GM23248 (cell line): ENCODE measurements around the gene MBTPS2. TPM values are rescaled to one million over a fixed set of nuclear protein-coding genes. Genes with fewer than 3 reads are reported as not detected.

Experiments
- DNase-seq: peaks from one replicate; pipeline ENCODE4 v3.0.0-alpha.2; 2015
- H2AFZ ChIP-seq: fragments of 200-600 bp; sonication (generic); 2 replicates; pipeline ENCODE4 v1.6.1; 2016; ENCODE audit warnings: antibody characterized with exemption
- H3F3A ChIP-seq: fragments of 200-600 bp; sonication (generic); 2 replicates; pipeline ENCODE4 v1.6.1; 2016; ENCODE audit warnings: mild to moderate bottlenecking, antibody characterized with exemption, mixed run types; ENCODE audit not compliant: insufficient read depth
- H3K27ac ChIP-seq: fragments of 200-600 bp; sonication (generic); 2 replicates; pipeline ENCODE4 v1.5.1; 2016; ENCODE audit warnings: mild to moderate bottlenecking
- H3K27me3 ChIP-seq: fragments of 200-600 bp; sonication (generic); replicated peaks from 2 replicates; pipeline ENCODE4 v1.6.1; 2016; ENCODE audit warnings: mild to moderate bottlenecking; ENCODE audit not compliant: insufficient read depth
- H3K36me3 ChIP-seq: fragments of 200-600 bp; sonication (generic); 2 replicates; pipeline ENCODE4 v1.6.1; 2016; ENCODE audit warnings: low read depth, mild to moderate bottlenecking
- H3K4me1 ChIP-seq: fragments of 200-600 bp; sonication (generic); 2 replicates; pipeline ENCODE4 v1.6.1; 2016; ENCODE audit warnings: mild to moderate bottlenecking; ENCODE audit not compliant: insufficient read depth
- H3K4me2 ChIP-seq: fragments of 200-600 bp; sonication (generic); one replicate; pipeline ENCODE4 v1.6.1; 2016; ENCODE audit warnings: mild to moderate bottlenecking; ENCODE audit not compliant: unreplicated experiment
- H3K4me3 ChIP-seq: fragments of 200-600 bp; sonication (generic); 2 replicates; pipeline ENCODE4 v1.5.1; 2016; ENCODE audit warnings: mild to moderate bottlenecking
- H3K79me2 ChIP-seq: fragments of 200-600 bp; sonication (generic); 2 replicates; pipeline ENCODE4 v1.6.1; 2016; ENCODE audit warnings: mild to moderate bottlenecking; ENCODE audit not compliant: insufficient read depth
- H3K9ac ChIP-seq: fragments of 200-600 bp; sonication (generic); 2 replicates; pipeline ENCODE4 v1.6.1; 2016; ENCODE audit warnings: mild to moderate bottlenecking
- H3K9me2 ChIP-seq: fragments of 200-600 bp; sonication (generic); 2 replicates; pipeline ENCODE4 v1.6.1; 2016; ENCODE audit warnings: mixed run types, mild to moderate bottlenecking, moderate library complexity; ENCODE audit not compliant: insufficient read depth
- H3K9me3 ChIP-seq: fragments of 200-600 bp; sonication (generic); one replicate; pipeline ENCODE4 v1.6.1; 2017; ENCODE audit warnings: low read depth
- H4K20me1 ChIP-seq: fragments of 200-600 bp; sonication (generic); 2 replicates; pipeline ENCODE4 v1.6.0; 2016; ENCODE audit not compliant: insufficient read depth
- EZH2 ChIP-seq: fragments of 200-600 bp; sonication (generic); IDR thresholded peaks from 2 replicates; pipeline ENCODE4 v1.6.1; 2018; ENCODE audit warnings: antibody characterized with exemption, mild to moderate bottlenecking; ENCODE audit not compliant: insufficient read depth, poor library complexity, severe bottlenecking
- EZH2phosphoT487 ChIP-seq: fragments of 200-600 bp; sonication (generic); IDR thresholded peaks from 2 replicates; pipeline ENCODE4 v1.6.1; 2018; ENCODE audit warnings: antibody characterized with exemption, moderate library complexity, mild to moderate bottlenecking, low read depth; ENCODE audit not compliant: insufficient read depth
- WGBS, 2 experiments: methylation state at CpG; one replicate each; pipeline ENCODE4 v1.1.6; 2015 to 2017; ENCODE audit warnings: low lambda C conversion rate in 2 of 2, low coverage in 1 of 2; ENCODE audit errors: missing lambda C conversion rate in 2 of 2; 5-methylcytosine and 5-hydroxymethylcytosine counted together
- in situ Hi-C: fragments of 300-500 bp; cut with MboI; formaldehyde crosslinking; loops from 2 replicates; pipeline ENCODE4 v1.15.0; 2020
- polyA plus RNA-seq: library from polyadenylated mRNA; unstranded; fragments of >200 nt; fragmentation: Nextera tagmentation; extraction: Ambion mirVana; gene quantifications from 2 replicates; pipeline ENCODE4 v1.2.1, GENCODE V29; 2016
- total RNA-seq: library from RNA; depleted of rRNA; stranded (reverse); fragments of >200 nt; shearing (Covaris generic); gene quantifications from 2 replicates; pipeline ENCODE4 v1.2.3, GENCODE V29; 2014; rRNA removed

Gene MBTPS2
- 9.2 and 11.7 TPM in 2 replicates for total RNA-seq
- 24.0 and 25.5 TPM in 2 replicates for polyA plus RNA-seq

GRCh38 chrX:21839334-21840192 lies at the start of gene MBTPS2:
Gene MBTPS2, plus strand, starts transcription at chrX:21839617. Its CDS starts 118 bp downstream, at chrX:21839735.
- Histone ChIP-seq H3K27me3 (no peaks in the 10 kb centered on the region), H3K4me2 (peak within 1 kb of the TSS; percentile 78), H3K79me2 (peaks cover 24% of the 10 kb centered on the region), H3K27ac (peak within 1 kb of the TSS; percentile 77), H3K9me2 (no peaks in the 10 kb centered on the region), H4K20me1 (no peaks in the 10 kb centered on the region), H3K36me3 (0 out of 2 replicates have a peak, but pooled peaks cover 2% of the 10 kb centered on the region), H2AFZ (peak within 1 kb of the TSS; percentile 95), H3K4me1 (peaks cover 4% of the 10 kb centered on the region; the same call in 1 of the 2 replicates), H3F3A (no peaks in the 10 kb centered on the region), H3K9me3 (no peaks in the 10 kb centered on the region), H3K9ac (peak within 1 kb of the TSS; percentile 97), H3K4me3 (peak within 1 kb of the TSS; percentile 86)
- DNase-seq, result peak; percentile 82
- no peak for TF ChIP-seq EZH2
- TF ChIP-seq EZH2phosphoT487, result no peak
- WGBS, 2 experiments, result 0 to 1% methylated on average over 23 to 34 of the region's 61 CpGs
- in situ Hi-C loops, result no loop called here

GRCh38 chrX:21798677-21799219 lies 40.7 kb upstream of the MBTPS2 start:
- DNase-seq, result peak; percentile 9
- Histone ChIP-seq H3K4me2 (no peak overlapping the region), H3K36me3 (no peaks in the 10 kb centered on the region), H3K4me3 (no peak overlapping the region), H3K9me2 (no peaks in the 10 kb centered on the region), H3F3A (no peaks in the 10 kb centered on the region), H3K79me2 (no peaks in the 10 kb centered on the region), H4K20me1 (no peaks in the 10 kb centered on the region), H2AFZ (no peak overlapping the region), H3K27me3 (no peaks in the 10 kb centered on the region), H3K9ac (no peak overlapping the region), H3K4me1 (no peaks in the 10 kb centered on the region), H3K9me3 (no peaks in the 10 kb centered on the region), H3K27ac (no peak overlapping the region)
- TF ChIP-seq EZH2, result no peak
- TF ChIP-seq EZH2phosphoT487, result no peak
- 82 to 100% methylated on average over 5 to 6 of the region's 6 CpGs for WGBS, 2 experiments
- in situ Hi-C loops, result no loop called here

- in situ Hi-C loops, result no loop called here
- H4K20me1 ChIP-seq, result no peaks in the 10 kb centered on the region
- H3K4me3 ChIP-seq, result no peak overlapping the region
- H3K79me2 ChIP-seq, result no peaks in the 10 kb centered on the region
- H3K4me2 ChIP-seq, result no peak overlapping the region
- no peak for DNase-seq
- no peak overlapping the region for H3K27ac ChIP-seq
- H2AFZ ChIP-seq, result no peak overlapping the region
- no peaks in the 10 kb centered on the region for H3K36me3 ChIP-seq
- H3F3A ChIP-seq, result no peaks in the 10 kb centered on the region
- WGBS, 2 experiments, result 71 to 76% methylated on average over 6 of the region's 6 CpGs
- TF ChIP-seq EZH2phosphoT487 (no peak), EZH2 (no peak)
- no peaks in the 10 kb centered on the region for H3K9me3 ChIP-seq
- H3K4me1 ChIP-seq, result no peaks in the 10 kb centered on the region
- no peak overlapping the region for H3K9ac ChIP-seq
- no peaks in the 10 kb centered on the region for H3K27me3 ChIP-seq
- H3K9me2 ChIP-seq, result no peaks in the 10 kb centered on the region
Observed at GRCh38 chrX:21799767-21800166, 39.6 kb upstream of the MBTPS2 start.

GRCh38 chrX:21800344-21800770 lies 39.1 kb upstream of the MBTPS2 start:
- in situ Hi-C loops, result no loop called here
- no peaks in the 10 kb centered on the region for H4K20me1 ChIP-seq
- no peaks in the 10 kb centered on the region for H3K4me1 ChIP-seq
- H3K27me3 ChIP-seq, result no peaks in the 10 kb centered on the region
- H3K4me3 ChIP-seq, result no peak overlapping the region
- no peaks in the 10 kb centered on the region for H3F3A ChIP-seq
- no peaks in the 10 kb centered on the region for H3K79me2 ChIP-seq
- no peak for TF ChIP-seq EZH2phosphoT487
- no peak for TF ChIP-seq EZH2
- H3K9me2 ChIP-seq, result no peaks in the 10 kb centered on the region
- no peaks in the 10 kb centered on the region for H3K9me3 ChIP-seq
- no peak overlapping the region for H3K27ac ChIP-seq
- WGBS, 2 experiments, result 0% methylated on average over 1 of the region's 1 CpG
- no peak overlapping the region for H3K9ac ChIP-seq
- no peak overlapping the region for H2AFZ ChIP-seq
- DNase-seq, result peak; percentile 14
- H3K4me2 ChIP-seq, result no peak overlapping the region
- no peaks in the 10 kb centered on the region for H3K36me3 ChIP-seq
